Measurements from ENCODE around the gene NRP1.

GRCh38 chr10:33373263-33373662 lies 38.8 kb upstream of the NRP1 start:
- TF ChIP-seq CTCF (conservative IDR thresholded peaks at IDR 0.05; ENCODE audit: low read depth, low read length) (no peak), EZH2 (IDR thresholded peaks at IDR 0.05; ENCODE audit: borderline replicate concordance, low read depth, low read length, poor library complexity, severe bottlenecking) (no peak)
